Activated CD4-positive, CD25-positive, alpha-beta regulatory T cell treated with anti-CD3 and anti-CD28 coated beads, Interleukin-2, amount 50 U/mL, for 72 hours (primary cell): Measurements from ENCODE around the gene B4GAT1.
"Not testable (repeated sequence)": the region's sequence is repeated elsewhere in the genome, so short reads cannot be mapped to it uniquely, and the experiment has no call there.

Source experiments
- DNase-seq: peaks from one replicate; pipeline ENCODE4 v3.0.0; 2021

Gene B4GAT1

DNA sequence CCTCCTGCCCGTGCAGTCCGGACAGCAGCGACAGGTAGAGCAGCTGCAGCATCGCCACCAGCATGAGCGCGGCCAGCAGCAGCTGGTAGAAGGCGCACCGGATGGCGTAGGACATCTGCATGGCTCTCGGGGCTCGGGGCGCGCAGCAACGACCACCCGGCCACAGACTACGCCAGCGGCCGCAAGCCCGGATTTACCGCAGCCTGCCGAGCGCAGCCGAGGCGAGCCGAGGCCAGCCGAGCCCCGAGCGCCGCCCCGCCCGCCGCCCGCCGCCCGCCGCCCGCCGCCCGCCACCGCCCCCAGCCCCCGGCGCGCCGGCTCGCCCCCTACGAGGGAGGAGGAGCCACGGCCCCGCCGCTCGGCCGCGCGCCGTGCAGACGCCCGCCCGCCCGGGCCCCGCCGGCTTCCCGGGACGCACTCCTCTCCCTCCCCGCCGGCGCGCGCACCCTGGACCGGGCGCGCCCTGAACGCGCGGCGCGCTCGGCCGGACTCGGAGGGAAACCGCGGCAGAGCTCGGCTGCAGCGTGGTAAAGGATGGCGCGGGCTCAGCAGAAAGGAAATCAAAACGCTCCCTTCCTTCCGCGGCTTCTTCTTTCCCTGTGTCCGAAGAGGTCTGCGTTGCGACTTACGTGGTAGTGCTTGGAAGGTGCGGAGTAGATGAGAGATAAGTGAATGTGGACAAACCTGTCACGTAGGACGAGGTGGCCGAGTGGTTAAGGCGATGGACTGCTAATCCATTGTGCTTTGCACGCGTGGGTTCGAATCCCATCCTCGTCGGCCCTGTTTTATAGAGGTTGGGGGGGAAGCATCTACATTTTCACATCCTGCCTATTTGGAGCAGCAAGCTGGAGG lies at the start of gene B4GAT1:
TSS of gene B4GAT1 (minus strand) at position 205 of the 852 bp plus-strand sequence. CDS start at position 121, 84 bp downstream.
- peak; percentile 93 for DNase-seq

DNA sequence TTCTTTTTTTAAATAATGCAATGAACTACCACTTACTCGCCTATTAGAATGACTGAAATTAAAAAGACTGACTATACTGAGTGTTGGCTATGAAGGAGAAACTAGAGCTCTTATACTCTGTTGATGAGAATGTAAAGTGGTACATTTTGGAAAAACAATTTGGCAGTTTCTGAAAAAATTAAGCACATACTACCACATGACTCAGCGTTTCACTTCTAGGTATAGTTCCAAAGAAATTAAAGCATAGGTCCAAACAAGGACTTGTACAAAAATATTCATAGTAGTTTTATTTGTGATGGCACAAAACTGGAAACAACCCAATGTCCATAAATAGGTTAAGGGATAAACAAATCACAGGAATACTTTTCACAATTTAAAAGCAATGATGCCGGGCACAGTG lies 46.5 kb upstream of the B4GAT1 start:
- DNase-seq = no peak

DNA sequence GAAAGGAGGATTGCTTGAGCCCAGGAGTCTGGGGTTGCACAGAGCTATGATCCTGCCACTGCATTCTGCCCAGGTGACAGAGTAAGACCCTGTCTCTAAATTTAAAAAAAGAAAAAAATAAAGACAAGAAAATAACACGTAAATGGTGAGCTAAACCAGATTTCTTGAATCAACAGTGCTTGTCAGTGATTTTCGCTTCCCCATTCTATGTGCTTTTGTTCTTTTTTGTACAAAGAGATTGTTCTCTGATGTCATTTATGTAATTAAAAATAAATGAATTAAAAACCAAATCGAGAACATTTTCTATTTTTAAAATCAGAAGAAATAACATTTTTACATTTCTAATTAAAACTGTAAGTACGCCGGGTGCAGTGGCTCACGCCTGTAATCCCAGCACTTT lies 43.9 kb upstream of the B4GAT1 start:
- no peak for DNase-seq

GRCh38 chr11:66388780-66389386 lies 41.5 kb upstream of the B4GAT1 start:
- peak; percentile 63 for DNase-seq

DNA sequence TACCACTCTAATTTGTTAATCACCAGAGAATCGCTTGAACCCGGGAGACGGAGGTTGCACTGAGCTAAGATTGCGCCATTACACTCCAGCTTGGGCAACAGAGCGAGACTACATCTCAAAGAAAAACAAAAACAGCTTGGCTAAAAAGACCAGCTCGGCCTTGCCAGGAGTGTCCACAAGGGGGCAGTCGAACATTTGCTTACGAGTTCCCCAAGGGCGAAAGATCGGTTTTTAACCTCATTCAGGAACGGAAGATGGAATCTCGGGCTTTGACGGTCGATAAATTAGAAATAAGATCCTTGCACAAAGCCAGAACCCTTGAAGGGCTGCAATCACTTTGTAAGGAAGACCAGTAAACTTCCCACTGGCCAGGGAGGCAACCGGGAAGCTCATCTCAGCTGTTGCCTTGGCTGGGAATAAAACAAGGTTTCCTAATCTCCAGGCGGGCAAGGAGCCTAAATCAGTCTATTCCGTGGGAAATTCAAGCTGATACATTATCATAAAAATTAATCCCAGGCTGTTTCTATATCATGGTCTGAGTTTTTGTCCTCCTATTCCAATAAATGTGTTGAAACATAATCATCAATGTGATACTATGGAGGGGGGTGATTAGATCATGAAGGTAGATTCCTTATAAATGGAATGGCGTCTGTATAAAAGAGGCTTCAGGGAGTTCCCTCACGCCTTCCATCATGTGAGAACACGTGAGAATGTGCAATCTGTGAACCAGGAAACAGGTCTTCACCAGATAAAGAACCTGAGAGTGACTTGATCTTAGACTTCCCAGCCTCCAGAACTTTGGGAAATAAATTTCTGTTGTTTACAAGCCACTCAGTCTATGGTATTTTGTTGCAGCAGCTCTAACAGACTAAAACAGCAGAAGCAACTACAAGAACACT lies 39.0 kb upstream of the B4GAT1 start:
- peak; percentile 85 for DNase-seq

DNA sequence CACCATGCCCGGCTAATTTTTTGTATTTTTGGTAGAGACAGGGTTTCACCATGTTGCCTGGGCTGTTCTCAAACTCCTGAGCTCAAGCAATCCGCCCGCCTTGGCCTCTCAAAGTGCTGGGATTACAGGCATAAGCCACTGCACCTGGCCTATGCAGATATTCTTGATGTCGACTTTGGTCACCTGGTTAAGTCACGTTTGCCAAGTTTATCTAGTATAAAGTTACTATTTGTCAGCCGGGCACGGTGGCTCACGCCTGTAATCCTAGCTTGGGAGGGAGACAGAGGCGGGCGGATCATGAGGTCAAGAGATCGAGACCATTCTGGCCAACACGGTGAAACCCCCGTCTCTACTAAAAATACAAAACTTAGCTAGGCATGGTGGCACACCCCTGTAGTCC lies 36.9 kb upstream of the B4GAT1 start:
- not testable (repeated sequence) for DNase-seq

- DNase-seq = not testable (repeated sequence)
These were observed 32.8 kb upstream of the B4GAT1 start for GRCh38 chr11:66380264-66380663.

- not testable (repeated sequence) for DNase-seq
These were observed 26.4 kb upstream of the B4GAT1 start for GRCh38 chr11:66373690-66374287.

DNA sequence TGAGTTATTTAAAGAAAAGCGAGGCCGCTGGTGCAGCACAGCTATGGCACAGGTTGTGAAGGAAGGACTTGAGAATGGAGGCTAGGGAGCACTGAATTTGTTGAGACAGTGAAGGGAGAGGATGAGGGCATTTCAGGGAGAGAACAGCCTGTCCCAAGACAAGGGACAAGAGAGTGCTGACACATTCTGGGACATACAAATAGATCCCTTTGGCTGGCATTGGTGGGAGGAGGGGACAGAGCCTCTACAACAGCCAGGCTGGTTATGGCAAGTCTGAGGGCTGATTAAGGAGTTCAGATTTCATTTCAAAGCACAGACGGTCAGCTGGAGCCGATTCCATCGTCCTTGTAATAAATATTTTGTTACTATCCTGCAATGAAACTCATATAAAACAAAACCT lies 25.8 kb upstream of the B4GAT1 start:
- DNase-seq = no peak

GRCh38 chr11:66371627-66372415 lies 24.4 kb upstream of the B4GAT1 start, which contains the start of gene SLC29A2:
Gene SLC29A2, minus strand, starts transcription at chr11:66371760. Its CDS starts 169 bp downstream, at chr11:66371591.
- peak; percentile 59 for DNase-seq

- DNase-seq = no peak
These were observed 21.9 kb upstream of the B4GAT1 start for GRCh38 chr11:66369073-66369894.

DNA sequence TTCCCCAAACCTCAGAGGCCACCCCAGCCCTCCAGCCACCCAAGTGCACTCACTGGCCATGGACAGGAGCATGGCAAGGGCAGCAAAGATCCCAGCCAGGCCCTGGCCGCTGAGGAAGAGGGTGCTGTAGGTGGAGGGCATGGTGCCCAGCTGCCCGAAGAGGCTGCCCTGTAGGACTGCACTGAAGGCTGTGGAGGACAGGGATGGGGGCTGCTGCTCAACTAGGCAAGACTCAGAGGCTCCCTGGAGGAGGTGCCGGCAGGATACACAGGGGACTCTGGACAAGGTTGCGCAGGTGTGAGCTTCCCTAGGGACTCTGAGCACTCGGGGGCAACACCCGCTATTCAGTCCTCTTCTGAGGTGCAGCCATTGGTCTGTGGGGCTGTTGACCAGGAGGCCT lies 21.1 kb upstream of the B4GAT1 start:
- DNase-seq = no peak

DNA sequence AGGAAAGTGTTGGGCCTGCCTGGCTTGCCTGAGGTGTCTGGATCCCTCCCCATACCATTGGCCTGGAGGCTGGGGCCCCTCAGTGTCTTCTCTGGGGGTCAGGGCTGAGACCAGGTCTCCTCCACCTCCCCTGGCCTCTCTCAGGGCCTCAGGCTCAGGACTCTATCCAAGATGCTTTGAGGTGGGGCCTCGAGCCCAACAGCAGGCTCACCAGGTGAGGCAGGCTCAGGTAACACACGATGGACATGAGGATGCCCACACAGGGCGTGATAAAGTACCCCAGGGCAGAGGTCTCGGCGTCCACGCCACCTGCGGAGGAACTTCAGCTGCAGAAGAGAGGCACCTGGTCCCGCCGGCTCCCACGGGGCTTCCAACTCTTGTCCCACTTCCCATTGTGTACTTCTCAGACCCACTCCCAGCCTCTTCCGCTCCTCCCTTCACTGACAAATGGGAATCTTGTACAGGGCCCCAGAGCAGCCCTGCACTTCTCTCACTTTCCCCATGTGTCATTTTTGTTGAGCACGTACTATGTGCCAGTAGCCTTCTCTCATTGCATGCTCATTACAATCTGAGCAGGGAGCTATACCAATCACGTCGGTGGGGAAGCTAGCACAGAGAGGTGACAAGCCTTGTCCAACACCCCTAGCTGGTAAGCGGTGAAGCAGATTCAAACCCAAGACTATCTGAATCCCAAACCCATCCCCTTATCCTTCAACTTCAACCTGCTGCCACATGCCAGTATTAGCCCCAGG lies 20.3 kb upstream of the B4GAT1 start:
- no peak for DNase-seq

- DNase-seq = no peak
These were observed 19.5 kb upstream of the B4GAT1 start for GRCh38 chr11:66366844-66367477.

DNA sequence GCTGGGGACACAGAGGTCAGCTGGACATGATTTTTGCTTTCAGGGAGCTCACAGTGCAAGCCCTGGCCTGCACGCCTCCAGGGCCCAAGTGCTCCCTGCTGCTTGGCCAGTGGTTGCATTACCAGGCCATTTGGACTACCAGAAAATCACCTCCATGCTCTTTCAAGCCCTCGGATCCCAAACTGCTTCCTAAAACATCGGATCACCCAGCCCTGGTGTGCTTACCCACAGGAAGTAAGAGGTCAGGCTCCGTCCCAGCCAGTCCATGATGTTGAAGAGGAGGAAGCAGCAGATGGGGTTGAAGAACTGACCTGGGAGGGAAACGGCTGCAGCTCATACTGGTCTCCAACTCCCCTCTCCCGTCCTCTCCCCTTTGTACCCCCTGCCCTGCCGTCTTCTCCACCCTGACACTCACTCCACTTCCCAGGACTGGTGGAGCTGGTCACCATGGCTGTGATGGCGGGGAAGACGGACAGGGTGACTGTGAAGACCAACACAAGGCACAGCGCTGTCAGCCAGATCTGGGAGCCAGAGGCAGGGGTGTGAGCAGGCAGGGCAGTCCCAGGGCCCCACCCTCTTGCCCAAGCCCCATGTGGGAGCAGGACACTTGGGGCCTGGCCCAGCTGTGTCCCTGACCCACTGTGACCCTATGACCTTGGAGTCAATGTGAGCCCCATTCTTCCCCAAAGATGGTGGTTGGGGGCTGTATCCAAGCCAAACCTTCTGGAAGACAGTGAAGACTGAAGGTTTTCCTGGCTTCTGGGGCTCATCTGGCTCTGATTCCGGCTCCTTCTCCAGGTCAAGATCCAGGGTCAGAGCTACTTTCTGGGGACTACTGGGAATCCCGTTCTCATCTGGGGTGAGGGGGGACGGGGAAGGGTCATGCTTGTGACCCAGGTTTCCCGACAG lies 18.5 kb upstream of the B4GAT1 start:
- DNase-seq = no peak

- no peak for DNase-seq
These were observed 17.7 kb upstream of the B4GAT1 start for GRCh38 chr11:66365166-66365565.

DNA sequence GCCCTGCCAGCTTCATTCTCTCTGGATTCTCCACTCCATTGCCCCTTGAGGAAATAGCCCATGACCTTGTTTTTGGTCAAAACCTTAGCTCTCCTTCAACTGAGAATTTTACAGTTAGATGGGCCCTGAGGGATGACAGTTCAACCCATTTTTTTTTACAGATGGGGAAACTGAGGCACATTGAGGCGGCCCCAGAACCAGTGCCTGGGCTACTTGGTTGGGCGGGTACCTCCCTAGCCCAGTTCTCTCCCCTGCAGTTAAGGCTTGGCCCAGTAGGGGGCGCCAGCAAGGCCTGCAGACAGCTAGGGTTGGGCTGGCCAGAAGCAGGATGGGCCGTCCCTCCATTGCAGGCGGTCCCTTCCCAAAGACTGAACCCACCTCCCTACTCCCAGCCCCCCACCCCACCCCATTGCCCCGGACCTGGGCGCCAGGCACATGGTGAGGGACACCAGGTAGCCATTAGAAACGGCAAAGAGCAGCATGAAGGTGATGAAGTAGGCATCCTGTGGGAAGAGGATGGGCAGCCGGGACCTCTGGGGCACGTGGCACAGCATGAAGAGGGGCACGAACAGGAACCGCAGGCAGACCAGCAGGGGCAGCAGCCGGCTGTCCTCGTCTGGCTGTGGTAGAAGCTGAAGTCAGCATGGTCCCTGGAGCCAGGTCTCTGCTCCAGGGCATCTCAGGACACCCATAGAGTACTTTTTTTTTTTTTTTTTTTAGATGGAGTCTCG lies 16.5 kb upstream of the B4GAT1 start:
- peak; percentile 85 for DNase-seq

DNA sequence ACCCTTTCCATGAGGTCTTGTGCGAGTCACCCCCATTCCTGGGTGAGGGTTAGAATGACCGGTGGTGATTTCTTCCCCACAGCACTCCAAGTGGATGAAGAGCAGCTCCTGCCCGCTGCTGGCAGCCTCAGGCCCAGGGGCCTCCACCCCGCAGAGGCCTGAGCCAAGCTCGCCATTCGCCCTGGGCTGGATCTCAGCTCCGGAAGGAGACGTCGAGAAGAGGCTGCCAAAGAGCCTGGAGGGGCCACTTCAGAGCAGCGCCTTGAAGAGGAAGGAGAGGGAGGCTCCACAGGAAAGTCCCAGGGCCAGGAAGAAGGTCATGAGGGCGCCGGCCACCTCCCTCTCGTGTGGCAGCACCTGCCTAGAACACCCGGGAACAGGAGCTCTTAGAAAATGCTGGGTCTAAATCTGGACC lies 15.8 kb upstream of the B4GAT1 start:
- no peak for DNase-seq
